Adrenal gland (tissue), 12 donors: ENCODE data around the gene WDR35. TPM values are rescaled to one million over a fixed set of nuclear protein-coding genes. Genes with fewer than 3 reads are reported as not detected.

Source experiments
- DNase-seq, 7 donors: peaks; one replicate each; pipeline ENCODE4 v3.0.0-alpha.2; 2019 to 2020
- H3K27ac ChIP-seq, 5 donors: fragments of 200-600 bp; sonication (generic) in 4 of 5; 1 replicate in 3 of 5; 2 replicates in 2 of 5; pipeline versions ENCODE4 v1.5.1 to v1.8.0; 2016 to 2020; ENCODE audit warnings: mild to moderate bottlenecking in 1 of 5
- H3K27me3 ChIP-seq: fragments of 200-600 bp; 2 replicates; pipeline ENCODE4 v1.8.0; 2021
- H3K36me3 ChIP-seq, 2 donors: fragments of 200-600 bp; replicated peaks in 1 of 2; 1 replicate in 1 of 2; 2 replicates in 1 of 2; pipeline versions ENCODE4 v1.5.1 to v1.8.0; 2018 to 2022
- H3K4me1 ChIP-seq, 2 donors: fragments of 200-600 bp; replicated peaks in 1 of 2; 1 replicate in 1 of 2; 2 replicates in 1 of 2; pipeline versions ENCODE4 v1.5.1 to v1.8.0; 2018 to 2021
- H3K4me3 ChIP-seq, 4 donors: fragments of 200-600 bp; sonication (generic) in 3 of 4; one replicate each; pipeline ENCODE4 v1.5.1; 2016 to 2018
- H3K9me3 ChIP-seq, 3 donors: fragments of 200-600 bp; sonication (generic) in 1 of 3; replicated peaks in 1 of 3; 1 replicate in 2 of 3; 2 replicates in 1 of 3; pipeline versions ENCODE4 v1.5.1 to v1.8.0; 2016 to 2021
- POLR2A ChIP-seq, 2 donors: fragments of 450-650 bp; IDR thresholded peaks; one replicate each; pipeline ENCODE4 v1.6.1; 2017; ENCODE audit warnings: antibody characterized with exemption in 2 of 2, mild to moderate bottlenecking in 2 of 2, moderate library complexity in 1 of 2
- WGBS, 4 donors: extraction: QIAGEN DNeasy Blood & Tissue Kit in 2 of 4; methylation state at CpG; one replicate each; pipeline versions ENCODE4 v1.1.5 to v1.1.7; 2013 to 2017; 5-methylcytosine and 5-hydroxymethylcytosine counted together
- intact Hi-C, 2 donors: fragments of 100-400 bp; cut with DNase I; formaldehyde crosslinking; loops; one replicate each; pipeline versions ENCODE4 v1.14.1 to v1.15.0; 2022 to 2023
- polyA plus RNA-seq, 3 donors: library from polyadenylated mRNA; stranded (reverse); fragments of 200-250 nt in 2 of 3; fragments of 350-450 nt in 1 of 3; fragmentation: Illumina TruSeq in 1 of 3; extraction: RNeasy Lipid Tissue Mini Kit (QIAGEN cat#74804) in 1 of 3; gene quantifications; one replicate each; pipeline ENCODE4 v1.2.3, GENCODE V29; 2013 to 2014
- total RNA-seq, 9 donors: library from RNA; depleted of rRNA in 4 of 9; stranded (reverse); fragments of >200 nt in 4 of 9; fragments of 120-200 nt in 1 of 9; fragmentation: NEBNext Ultra II Directional in 1 of 9; extraction: Animal tissue kit (Norgen Biotek cat#: 25700) in 1 of 9; gene quantifications; one replicate each; pipeline versions ENCODE4 v1.1.0 to v1.2.4, GENCODE V29; 2013 to 2023
- TF ChIP-seq, protein P1 (sequence below), 6 experiments: fragments of 450-650 bp in 4 of 6; fragments of 200-600 bp in 2 of 6; sonication (generic) in 1 of 6; IDR thresholded peaks; 1 replicate in 5 of 6; 2 replicates in 1 of 6; pipeline versions ENCODE4 v1.5.1 to v1.8.0; 2016 to 2021; ENCODE audit warnings: antibody characterized with exemption in 6 of 6, mild to moderate bottlenecking in 2 of 6, moderate library complexity in 1 of 6
- donor health status: healthy with polysubstance abuse.
- donor health status: Bipolar disorder and iron deficiency.
- donor health status: DM: yes; HTN: yes; CAD: no.
- donor health status: DM: no; HTN: no; CAD: no.
- donor health status: DM: no; HTN: no; CAD: no.
- donor health status: DM: yes; HTN: yes; CAD: no.

Gene WDR35
- total and polyA plus RNA-seq, 12 donors: 3.7 to 14.4 (median 9.9) TPM

- TF ChIP-seq POLR2A (IDR thresholded peaks at IDR 0.05): no peak
- TF ChIP-seq, protein P1, sequence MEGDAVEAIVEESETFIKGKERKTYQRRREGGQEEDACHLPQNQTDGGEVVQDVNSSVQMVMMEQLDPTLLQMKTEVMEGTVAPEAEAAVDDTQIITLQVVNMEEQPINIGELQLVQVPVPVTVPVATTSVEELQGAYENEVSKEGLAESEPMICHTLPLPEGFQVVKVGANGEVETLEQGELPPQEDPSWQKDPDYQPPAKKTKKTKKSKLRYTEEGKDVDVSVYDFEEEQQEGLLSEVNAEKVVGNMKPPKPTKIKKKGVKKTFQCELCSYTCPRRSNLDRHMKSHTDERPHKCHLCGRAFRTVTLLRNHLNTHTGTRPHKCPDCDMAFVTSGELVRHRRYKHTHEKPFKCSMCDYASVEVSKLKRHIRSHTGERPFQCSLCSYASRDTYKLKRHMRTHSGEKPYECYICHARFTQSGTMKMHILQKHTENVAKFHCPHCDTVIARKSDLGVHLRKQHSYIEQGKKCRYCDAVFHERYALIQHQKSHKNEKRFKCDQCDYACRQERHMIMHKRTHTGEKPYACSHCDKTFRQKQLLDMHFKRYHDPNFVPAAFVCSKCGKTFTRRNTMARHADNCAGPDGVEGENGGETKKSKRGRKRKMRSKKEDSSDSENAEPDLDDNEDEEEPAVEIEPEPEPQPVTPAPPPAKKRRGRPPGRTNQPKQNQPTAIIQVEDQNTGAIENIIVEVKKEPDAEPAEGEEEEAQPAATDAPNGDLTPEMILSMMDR (IDR thresholded peaks at IDR 0.05): no peak
- no peak overlapping the region for H3K27ac ChIP-seq
- peaks cover 0 to 74% of the 10 kb centered on the region in 2 donors for H3K4me1 ChIP-seq
- no peaks in the 10 kb centered on the region for H3K36me3 ChIP-seq
- no peak for DNase-seq
- no peaks in the 10 kb centered on the region for H3K27me3 ChIP-seq
- H3K4me3 ChIP-seq: no peak overlapping the region
- no peaks in the 10 kb centered on the region for H3K9me3 ChIP-seq
- WGBS, 4 donors: 75 to 87% (median 80%) methylated on average over 7 of the region's 7 CpGs
- intact Hi-C loops: no loop called here
Observed at GRCh38 chr2:19898592-19899329, 91.1 kb downstream of the WDR35 start.

DNA sequence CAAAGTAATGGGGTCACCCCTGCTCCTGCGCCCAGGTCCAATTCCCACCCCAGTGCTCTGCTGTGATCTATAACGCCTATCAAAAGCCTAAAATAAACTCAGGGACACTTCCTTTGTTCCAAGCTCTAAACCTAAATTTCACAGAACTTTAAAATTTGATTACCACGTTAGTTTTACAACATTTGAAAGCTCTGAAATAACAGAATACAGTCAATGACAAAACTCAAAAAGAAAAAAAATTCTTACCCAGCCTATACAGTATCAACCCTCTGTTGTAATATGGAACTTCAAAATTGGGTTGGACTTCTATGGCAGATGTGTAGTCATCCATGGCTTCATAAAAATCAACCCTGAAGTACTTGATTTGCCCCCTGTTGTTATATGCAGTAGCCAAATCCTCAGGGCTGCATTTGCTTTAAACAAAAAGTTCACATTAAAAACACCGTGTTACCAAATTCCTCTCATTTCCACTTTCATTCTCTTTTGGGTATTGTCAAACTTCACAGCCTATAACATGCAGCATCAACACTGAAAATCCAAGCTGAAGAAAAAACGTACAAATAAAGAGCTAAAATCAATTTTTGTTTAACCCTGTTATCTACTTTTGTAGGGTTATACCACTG, 92.2 kb downstream of the WDR35 start:
- TF ChIP-seq POLR2A (IDR thresholded peaks at IDR 0.05): no peak
- TF ChIP-seq, protein P1 (IDR thresholded peaks at IDR 0.05): no peak
- no peak for DNase-seq
- intact Hi-C loops: no loop called here
- 62 to 70% (median 65%) methylated on average over 5 of the region's 5 CpGs for WGBS, 4 donors
- Histone ChIP-seq H3K4me1 (peaks cover 0 to 75% of the 10 kb centered on the region in 2 donors), H3K9me3 (no peaks in the 10 kb centered on the region), H3K27ac (no peak overlapping the region), H3K36me3 (no peaks in the 10 kb centered on the region), H3K27me3 (no peaks in the 10 kb centered on the region), H3K4me3 (no peak overlapping the region)

- no peaks in the 10 kb centered on the region for H3K9me3 ChIP-seq
- intact Hi-C loops: no loop called here
- H3K4me1 ChIP-seq: peaks cover 0 to 66% of the 10 kb centered on the region in 2 donors
- no peak overlapping the region for H3K27ac ChIP-seq
- TF ChIP-seq, protein P1 (IDR thresholded peaks at IDR 0.05): no peak
- no peak for TF ChIP-seq POLR2A (IDR thresholded peaks at IDR 0.05)
- no peaks in the 10 kb centered on the region for H3K36me3 ChIP-seq
- H3K4me3 ChIP-seq: no peak overlapping the region
- no peaks in the 10 kb centered on the region for H3K27me3 ChIP-seq
- no peak for DNase-seq
- 80 to 90% (median 86%) methylated on average over 3 of the region's 3 CpGs for WGBS, 4 donors
Observed at GRCh38 chr2:19895535-19895934, 94.4 kb downstream of the WDR35 start.

DNA sequence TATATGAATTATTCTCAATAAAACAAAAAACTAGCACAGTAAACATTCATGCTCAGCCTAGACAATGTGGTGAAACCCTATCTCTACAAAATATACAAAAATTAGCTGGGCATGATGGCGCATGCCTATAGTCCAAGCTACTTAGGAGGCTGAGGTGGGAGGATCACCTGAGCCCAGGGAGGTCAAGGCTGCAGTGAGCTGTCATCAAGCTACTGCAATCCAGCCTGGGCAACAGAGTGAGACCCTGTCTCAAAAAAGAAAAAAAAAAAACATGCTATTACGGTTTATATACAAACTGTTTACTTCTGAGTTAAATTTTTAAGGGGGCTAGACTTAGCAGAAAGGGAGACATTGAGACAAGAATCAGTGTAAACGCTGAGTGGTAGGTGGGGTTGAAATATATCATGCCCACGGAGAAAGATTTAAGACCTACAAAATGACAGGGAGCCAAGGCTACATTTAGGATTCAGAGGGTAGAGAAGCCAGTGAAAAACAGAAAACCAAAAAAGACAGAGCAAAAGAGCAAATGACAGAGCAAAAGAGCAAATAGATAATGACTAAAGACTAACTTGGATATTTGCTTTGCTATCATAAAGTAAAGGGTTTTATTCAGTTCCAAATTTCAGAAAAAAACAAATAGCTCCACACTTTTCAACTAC, 95.6 kb downstream of the WDR35 start:
- DNase-seq: no peak
- TF ChIP-seq, protein P1 (IDR thresholded peaks at IDR 0.05): no peak
- TF ChIP-seq POLR2A (IDR thresholded peaks at IDR 0.05): no peak
- peaks cover 0 to 55% of the 10 kb centered on the region in 2 donors for H3K4me1 ChIP-seq
- H3K9me3 ChIP-seq: no peaks in the 10 kb centered on the region
- intact Hi-C loops: no loop called here
- no peak overlapping the region for H3K4me3 ChIP-seq
- no peaks in the 10 kb centered on the region for H3K36me3 ChIP-seq
- H3K27ac ChIP-seq: no peak overlapping the region
- WGBS, 4 donors: 71 to 81% (median 75%) methylated on average over 4 of the region's 4 CpGs
- no peaks in the 10 kb centered on the region for H3K27me3 ChIP-seq
